Vagina (tissue), 2 donors: Measurements from ENCODE around the gene IGFN1.

Source experiments
- POLR2A ChIP-seq, 2 donors: fragments of 450-650 bp; IDR thresholded peaks; one replicate each; pipeline ENCODE4 v1.6.1; 2017; ENCODE audit warnings: antibody characterized with exemption in 2 of 2, mild to moderate bottlenecking in 2 of 2, moderate library complexity in 2 of 2
- TF ChIP-seq, protein P1 (sequence below), 3 experiments: fragments of 450-650 bp in 2 of 3; fragments of 200-600 bp in 1 of 3; sonication (generic) in 1 of 3; IDR thresholded peaks; one replicate each; pipeline ENCODE4 v1.5.1; 2017 to 2019; ENCODE audit warnings: antibody characterized with exemption in 3 of 3, mild to moderate bottlenecking in 2 of 3, moderate library complexity in 2 of 3

DNA sequence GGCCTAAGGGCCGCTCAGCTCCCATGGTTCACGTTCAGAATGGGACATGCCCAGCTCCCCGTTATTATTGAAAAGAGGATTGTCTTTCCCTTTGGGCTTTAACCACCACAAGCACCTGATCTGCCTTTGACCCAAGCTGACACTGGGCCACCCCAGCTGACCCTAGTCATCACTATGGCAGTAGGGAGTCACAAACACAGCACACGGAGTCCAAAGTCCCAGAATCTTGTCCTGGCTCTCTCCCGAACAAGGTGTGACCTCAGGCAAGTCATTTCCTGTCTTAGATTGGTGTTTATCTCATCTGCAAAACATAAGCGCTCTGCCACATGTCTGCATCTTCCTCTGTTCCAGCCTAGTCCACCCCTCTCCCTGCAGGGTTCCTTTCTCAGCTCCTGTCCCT is 31.5 kb downstream of the IGFN1 start:
- TF ChIP-seq, protein P1, sequence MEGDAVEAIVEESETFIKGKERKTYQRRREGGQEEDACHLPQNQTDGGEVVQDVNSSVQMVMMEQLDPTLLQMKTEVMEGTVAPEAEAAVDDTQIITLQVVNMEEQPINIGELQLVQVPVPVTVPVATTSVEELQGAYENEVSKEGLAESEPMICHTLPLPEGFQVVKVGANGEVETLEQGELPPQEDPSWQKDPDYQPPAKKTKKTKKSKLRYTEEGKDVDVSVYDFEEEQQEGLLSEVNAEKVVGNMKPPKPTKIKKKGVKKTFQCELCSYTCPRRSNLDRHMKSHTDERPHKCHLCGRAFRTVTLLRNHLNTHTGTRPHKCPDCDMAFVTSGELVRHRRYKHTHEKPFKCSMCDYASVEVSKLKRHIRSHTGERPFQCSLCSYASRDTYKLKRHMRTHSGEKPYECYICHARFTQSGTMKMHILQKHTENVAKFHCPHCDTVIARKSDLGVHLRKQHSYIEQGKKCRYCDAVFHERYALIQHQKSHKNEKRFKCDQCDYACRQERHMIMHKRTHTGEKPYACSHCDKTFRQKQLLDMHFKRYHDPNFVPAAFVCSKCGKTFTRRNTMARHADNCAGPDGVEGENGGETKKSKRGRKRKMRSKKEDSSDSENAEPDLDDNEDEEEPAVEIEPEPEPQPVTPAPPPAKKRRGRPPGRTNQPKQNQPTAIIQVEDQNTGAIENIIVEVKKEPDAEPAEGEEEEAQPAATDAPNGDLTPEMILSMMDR (IDR thresholded peaks at IDR 0.05): no peak
- no peak for TF ChIP-seq POLR2A (IDR thresholded peaks at IDR 0.05)
